Measurements from ENCODE around the gene DDI2. TPM values are rescaled to one million over a fixed set of nuclear protein-coding genes. Genes with fewer than 3 reads are reported as not detected.
"Not testable (repeated sequence)": the region's sequence is repeated elsewhere in the genome, so short reads cannot be mapped to it uniquely, and the experiment has no call there.

DDI2 gene
- polyA plus RNA-seq, 1 donor from 2014 or later, result 3.8 TPM

DNA sequence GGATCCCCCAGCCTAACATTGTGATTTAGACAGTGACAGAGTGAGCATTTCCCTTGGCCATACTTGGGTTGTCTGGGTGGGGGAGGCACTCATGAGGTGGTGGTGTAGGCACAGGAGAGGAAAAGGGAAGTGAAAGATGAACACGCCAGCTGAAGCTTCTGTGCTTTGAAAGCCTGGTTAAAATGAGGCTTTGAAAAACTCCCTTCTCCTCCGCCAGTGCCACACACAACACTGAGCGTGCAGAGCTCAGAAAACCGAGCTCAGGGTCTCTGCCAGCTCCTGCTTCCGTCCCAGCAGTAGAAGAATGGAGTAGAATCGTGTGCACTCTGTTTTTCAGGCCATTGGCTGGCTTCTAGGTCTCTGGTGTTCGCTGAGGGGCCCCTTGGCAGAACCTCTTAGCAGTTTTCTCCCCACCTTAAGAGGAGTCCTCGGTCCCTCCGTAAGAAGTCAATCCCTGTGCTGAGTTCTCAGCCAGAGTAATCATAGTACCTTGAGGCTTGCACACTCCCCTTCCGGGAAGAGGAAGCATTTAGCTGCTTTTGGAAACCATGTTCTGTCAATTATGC lies 79.8 kb downstream of the DDI2 start:
- no peak for TF ChIP-seq EP300 (conservative IDR thresholded peaks at IDR 0.05; ENCODE audit: poor library complexity, severe bottlenecking)
- TF ChIP-seq EZH2 (IDR thresholded peaks at IDR 0.05; ENCODE audit: borderline replicate concordance, insufficient read depth, low read length, poor library complexity, severe bottlenecking), result no peak
- Histone ChIP-seq H3K27me3 (ENCODE audit: insufficient read depth, low read depth, low read length) (no peaks in the 10 kb centered on the region), H3K9ac (ENCODE audit: low read length) (no peak overlapping the region), H3K36me3 (ENCODE audit: insufficient read depth, low read length) (no peaks in the 10 kb centered on the region), H2AFZ (ENCODE audit: low read depth, low read length) (no peak overlapping the region), H4K20me1 (ENCODE audit: insufficient read depth) (no peaks in the 10 kb centered on the region), H3K9me2 (ENCODE audit: insufficient read depth, low read length) (no peaks in the 10 kb centered on the region), H3F3A (ENCODE audit: insufficient read depth, low read length, poor library complexity, severe bottlenecking) (no peaks in the 10 kb centered on the region), H3K4me3 (ENCODE audit: low read length) (no peak overlapping the region), H3K4me2 (ENCODE audit: low read length) (no peak overlapping the region), H3K9me3 (ENCODE audit: low read length) (no peaks in the 10 kb centered on the region), H3K79me2 (replicated peaks; ENCODE audit: insufficient read depth, low read length) (no peaks in the 10 kb centered on the region), H3K27ac (ENCODE audit: low read length) (no peak overlapping the region)

DNA sequence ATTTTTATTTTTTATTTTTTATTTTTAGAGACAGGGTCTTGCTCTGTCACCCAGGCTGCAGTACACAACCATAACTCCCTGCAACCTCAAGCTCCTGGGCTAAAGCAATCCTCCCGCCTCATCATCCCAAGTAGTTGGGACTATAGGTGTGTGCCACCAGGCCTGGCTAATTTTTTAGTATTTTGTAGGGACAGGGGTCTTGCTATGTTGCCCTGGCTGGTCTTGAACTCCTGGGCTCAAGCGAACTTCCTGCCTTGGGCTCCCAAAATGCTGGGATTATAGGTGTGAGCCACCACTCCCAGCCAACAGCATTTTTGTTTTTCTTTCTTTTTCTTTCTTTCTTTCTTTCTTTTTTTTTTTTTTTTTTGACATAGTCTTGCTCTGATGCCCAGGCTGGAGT lies 80.9 kb downstream of the DDI2 start:
- no peak for TF ChIP-seq RAD21 (conservative IDR thresholded peaks at IDR 0.05)
- no peak for TF ChIP-seq EP300 (conservative IDR thresholded peaks at IDR 0.05; ENCODE audit: poor library complexity, severe bottlenecking)
- TF ChIP-seq POLR2AphosphoS5 (IDR thresholded peaks at IDR 0.05), result no peak
- TF ChIP-seq MXI1 (conservative IDR thresholded peaks at IDR 0.05; ENCODE audit: poor library complexity, severe bottlenecking), result no peak
- no peak for TF ChIP-seq SMC3 (conservative IDR thresholded peaks at IDR 0.05; ENCODE audit: poor library complexity)
- TF ChIP-seq EZH2 (IDR thresholded peaks at IDR 0.05; ENCODE audit: borderline replicate concordance, insufficient read depth, low read length, poor library complexity, severe bottlenecking), result no peak
- no peak for TF ChIP-seq TAF1 (IDR thresholded peaks at IDR 0.05; ENCODE audit: low read depth)
- TF ChIP-seq, protein P1, sequence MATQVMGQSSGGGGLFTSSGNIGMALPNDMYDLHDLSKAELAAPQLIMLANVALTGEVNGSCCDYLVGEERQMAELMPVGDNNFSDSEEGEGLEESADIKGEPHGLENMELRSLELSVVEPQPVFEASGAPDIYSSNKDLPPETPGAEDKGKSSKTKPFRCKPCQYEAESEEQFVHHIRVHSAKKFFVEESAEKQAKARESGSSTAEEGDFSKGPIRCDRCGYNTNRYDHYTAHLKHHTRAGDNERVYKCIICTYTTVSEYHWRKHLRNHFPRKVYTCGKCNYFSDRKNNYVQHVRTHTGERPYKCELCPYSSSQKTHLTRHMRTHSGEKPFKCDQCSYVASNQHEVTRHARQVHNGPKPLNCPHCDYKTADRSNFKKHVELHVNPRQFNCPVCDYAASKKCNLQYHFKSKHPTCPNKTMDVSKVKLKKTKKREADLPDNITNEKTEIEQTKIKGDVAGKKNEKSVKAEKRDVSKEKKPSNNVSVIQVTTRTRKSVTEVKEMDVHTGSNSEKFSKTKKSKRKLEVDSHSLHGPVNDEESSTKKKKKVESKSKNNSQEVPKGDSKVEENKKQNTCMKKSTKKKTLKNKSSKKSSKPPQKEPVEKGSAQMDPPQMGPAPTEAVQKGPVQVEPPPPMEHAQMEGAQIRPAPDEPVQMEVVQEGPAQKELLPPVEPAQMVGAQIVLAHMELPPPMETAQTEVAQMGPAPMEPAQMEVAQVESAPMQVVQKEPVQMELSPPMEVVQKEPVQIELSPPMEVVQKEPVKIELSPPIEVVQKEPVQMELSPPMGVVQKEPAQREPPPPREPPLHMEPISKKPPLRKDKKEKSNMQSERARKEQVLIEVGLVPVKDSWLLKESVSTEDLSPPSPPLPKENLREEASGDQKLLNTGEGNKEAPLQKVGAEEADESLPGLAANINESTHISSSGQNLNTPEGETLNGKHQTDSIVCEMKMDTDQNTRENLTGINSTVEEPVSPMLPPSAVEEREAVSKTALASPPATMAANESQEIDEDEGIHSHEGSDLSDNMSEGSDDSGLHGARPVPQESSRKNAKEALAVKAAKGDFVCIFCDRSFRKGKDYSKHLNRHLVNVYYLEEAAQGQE (IDR thresholded peaks at IDR 0.05; ENCODE audit: borderline replicate concordance), result no peak
- TF ChIP-seq, protein P2, sequence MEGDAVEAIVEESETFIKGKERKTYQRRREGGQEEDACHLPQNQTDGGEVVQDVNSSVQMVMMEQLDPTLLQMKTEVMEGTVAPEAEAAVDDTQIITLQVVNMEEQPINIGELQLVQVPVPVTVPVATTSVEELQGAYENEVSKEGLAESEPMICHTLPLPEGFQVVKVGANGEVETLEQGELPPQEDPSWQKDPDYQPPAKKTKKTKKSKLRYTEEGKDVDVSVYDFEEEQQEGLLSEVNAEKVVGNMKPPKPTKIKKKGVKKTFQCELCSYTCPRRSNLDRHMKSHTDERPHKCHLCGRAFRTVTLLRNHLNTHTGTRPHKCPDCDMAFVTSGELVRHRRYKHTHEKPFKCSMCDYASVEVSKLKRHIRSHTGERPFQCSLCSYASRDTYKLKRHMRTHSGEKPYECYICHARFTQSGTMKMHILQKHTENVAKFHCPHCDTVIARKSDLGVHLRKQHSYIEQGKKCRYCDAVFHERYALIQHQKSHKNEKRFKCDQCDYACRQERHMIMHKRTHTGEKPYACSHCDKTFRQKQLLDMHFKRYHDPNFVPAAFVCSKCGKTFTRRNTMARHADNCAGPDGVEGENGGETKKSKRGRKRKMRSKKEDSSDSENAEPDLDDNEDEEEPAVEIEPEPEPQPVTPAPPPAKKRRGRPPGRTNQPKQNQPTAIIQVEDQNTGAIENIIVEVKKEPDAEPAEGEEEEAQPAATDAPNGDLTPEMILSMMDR (IDR thresholded peaks at IDR 0.05; ENCODE audit: poor library complexity, severe bottlenecking), result no peak
- H3K27me3 ChIP-seq (ENCODE audit: insufficient read depth, low read depth, low read length), result no peaks in the 10 kb centered on the region
- no peaks in the 10 kb centered on the region for H3K79me2 ChIP-seq (replicated peaks; ENCODE audit: insufficient read depth, low read length)
- no peaks in the 10 kb centered on the region for H4K20me1 ChIP-seq (ENCODE audit: insufficient read depth)
- H2AFZ ChIP-seq (ENCODE audit: low read depth, low read length), result no peak overlapping the region
- no peaks in the 10 kb centered on the region for H3K9me2 ChIP-seq (ENCODE audit: insufficient read depth, low read length)
- no peaks in the 10 kb centered on the region for H3F3A ChIP-seq (ENCODE audit: insufficient read depth, low read length, poor library complexity, severe bottlenecking)
- H3K9me3 ChIP-seq (ENCODE audit: low read length), result no peaks in the 10 kb centered on the region
- H3K4me3 ChIP-seq (ENCODE audit: low read length), result no peak overlapping the region
- H3K36me3 ChIP-seq (ENCODE audit: insufficient read depth, low read length), result no peaks in the 10 kb centered on the region
- no peak overlapping the region for H3K27ac ChIP-seq (ENCODE audit: low read length)
- H3K4me2 ChIP-seq (ENCODE audit: low read length), result no peak overlapping the region
- no peak overlapping the region for H3K9ac ChIP-seq (ENCODE audit: low read length)

DNA sequence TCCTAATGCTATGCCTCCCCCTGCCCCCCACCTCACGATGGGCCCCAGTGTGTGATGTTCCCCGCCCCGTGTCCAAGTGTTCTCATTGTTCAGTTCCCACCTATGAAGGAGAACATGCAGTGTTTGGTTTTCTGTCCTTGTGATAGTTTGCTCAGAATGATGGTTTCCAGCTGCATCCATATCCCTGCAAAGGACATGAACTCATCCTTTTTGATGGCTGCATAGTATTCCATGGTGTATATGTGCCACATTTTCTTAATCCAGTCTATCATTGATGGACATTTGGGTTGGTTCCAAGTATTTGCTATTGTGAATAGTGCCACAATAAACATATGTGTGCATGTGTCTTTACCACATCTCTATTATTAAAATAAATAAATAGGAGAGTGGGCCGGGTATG lies 82.1 kb downstream of the DDI2 start:
- not testable (repeated sequence) for H3K27ac ChIP-seq (ENCODE audit: low read length); H3K79me2 ChIP-seq (replicated peaks; ENCODE audit: insufficient read depth, low read length); H3K9ac ChIP-seq (ENCODE audit: low read length); H3K4me2 ChIP-seq (ENCODE audit: low read length); H3K27me3 ChIP-seq (ENCODE audit: insufficient read depth, low read depth, low read length); H3F3A ChIP-seq (ENCODE audit: insufficient read depth, low read length, poor library complexity, severe bottlenecking); H3K4me3 ChIP-seq (ENCODE audit: low read length); H2AFZ ChIP-seq (ENCODE audit: low read depth, low read length); H3K9me2 ChIP-seq (ENCODE audit: insufficient read depth, low read length); H4K20me1 ChIP-seq (ENCODE audit: insufficient read depth); H3K9me3 ChIP-seq (ENCODE audit: low read length); H3K36me3 ChIP-seq (ENCODE audit: insufficient read depth, low read length)

Data from neural cell (in vitro differentiated cells).